AG04449 (cell line): ENCODE data around the gene MGA.

Experiments used
- CTCF ChIA-PET: fragments of 350-600 bp; formaldehyde crosslinking; extraction: SDS; loops from one replicate; lab custom pipeline; 2021; ENCODE audit warnings: antibody characterized with exemption; lab: Yijun Ruan, JAX
- POLR2A ChIA-PET: fragments of 400-600, 350-600 bp; formaldehyde crosslinking; extraction: SDS; loops from one replicate; lab custom pipeline; 2020; ENCODE audit warnings: antibody characterized with exemption, inconsistent platforms; lab: Yijun Ruan, JAX
- DNase-seq: peaks from one replicate; pipeline ENCODE4 v3.0.0-alpha.2; 2010; ENCODE audit warnings: low read depth, low spot score
- H3K4me3 ChIP-seq: 2 replicates; pipeline ENCODE4 v1.5.1; 2011; ENCODE audit warnings: low read depth, mild to moderate bottlenecking, control low read depth, low read length
- TF ChIP-seq, protein P1 (sequence below): IDR thresholded peaks from one replicate; pipeline ENCODE4 v1.5.1; 2011; ENCODE audit warnings: mild to moderate bottlenecking, moderate library complexity, low read length, control low read depth, inconsistent platforms; ENCODE audit not compliant: insufficient read depth; ENCODE audit errors: missing control alignments

The MGA gene

GRCh38 chr15:41660235-41661077, at the start of gene MGA:
Gene MGA, plus strand, starts transcription at chr15:41660405.
- DNase-seq, result peak; percentile 54
- TF ChIP-seq, protein P1, sequence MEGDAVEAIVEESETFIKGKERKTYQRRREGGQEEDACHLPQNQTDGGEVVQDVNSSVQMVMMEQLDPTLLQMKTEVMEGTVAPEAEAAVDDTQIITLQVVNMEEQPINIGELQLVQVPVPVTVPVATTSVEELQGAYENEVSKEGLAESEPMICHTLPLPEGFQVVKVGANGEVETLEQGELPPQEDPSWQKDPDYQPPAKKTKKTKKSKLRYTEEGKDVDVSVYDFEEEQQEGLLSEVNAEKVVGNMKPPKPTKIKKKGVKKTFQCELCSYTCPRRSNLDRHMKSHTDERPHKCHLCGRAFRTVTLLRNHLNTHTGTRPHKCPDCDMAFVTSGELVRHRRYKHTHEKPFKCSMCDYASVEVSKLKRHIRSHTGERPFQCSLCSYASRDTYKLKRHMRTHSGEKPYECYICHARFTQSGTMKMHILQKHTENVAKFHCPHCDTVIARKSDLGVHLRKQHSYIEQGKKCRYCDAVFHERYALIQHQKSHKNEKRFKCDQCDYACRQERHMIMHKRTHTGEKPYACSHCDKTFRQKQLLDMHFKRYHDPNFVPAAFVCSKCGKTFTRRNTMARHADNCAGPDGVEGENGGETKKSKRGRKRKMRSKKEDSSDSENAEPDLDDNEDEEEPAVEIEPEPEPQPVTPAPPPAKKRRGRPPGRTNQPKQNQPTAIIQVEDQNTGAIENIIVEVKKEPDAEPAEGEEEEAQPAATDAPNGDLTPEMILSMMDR, result no peak
- ChIA-PET POLR2A (interaction anchor here (0.9 to 1.2 kb wide), 2 partner anchors 13 to 53 kb away, joined by 3 read pairs; no protein-coding TSS in a partner anchor), CTCF (interaction anchor here (0.8 to 1.5 kb wide), 7 partner anchors 14 to 151 kb away, joined by 3 to 4 read pairs (median 3); no protein-coding TSS in a partner anchor)
- peak within 1 kb of the TSS; percentile 76 for H3K4me3 ChIP-seq

DNA sequence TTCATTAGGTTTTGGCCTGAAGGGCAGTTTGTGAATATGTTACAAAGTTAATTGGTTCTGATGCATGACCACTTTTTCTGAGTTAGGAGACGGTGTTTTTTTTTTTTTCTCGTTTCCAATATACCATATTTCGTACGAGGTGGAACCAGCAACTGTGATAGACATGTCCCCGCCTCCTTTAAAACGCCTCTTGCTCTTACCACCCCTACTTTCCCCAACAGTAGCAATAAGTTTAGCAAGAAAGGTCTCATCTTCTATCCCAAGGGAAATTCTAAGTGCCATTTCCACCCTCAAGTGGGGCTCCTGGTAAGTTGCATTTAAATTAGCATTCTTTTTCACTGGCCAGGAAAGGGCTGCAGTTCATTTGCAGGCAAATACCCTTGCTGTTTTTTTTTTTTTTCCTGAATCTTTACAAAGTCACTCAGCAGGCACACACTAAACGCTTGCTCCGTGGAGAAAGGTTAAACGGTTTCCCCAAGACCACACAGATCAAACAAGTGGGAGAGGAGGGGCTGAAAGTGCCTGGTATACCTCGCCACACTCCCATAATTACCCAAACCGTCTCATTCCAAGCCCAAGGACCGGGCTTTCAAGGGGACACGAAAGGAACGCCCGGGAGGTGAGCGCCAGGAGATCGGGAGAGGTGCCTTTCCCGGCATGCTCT, 39.5 kb upstream of the MGA start:
- peak overlapping the region; percentile 66 for H3K4me3 ChIP-seq
- DNase-seq, result no peak
- ChIA-PET POLR2A (interaction anchor here (1.4 kb wide), 1 partner anchor 17 kb away, joined by 5 read pairs; no protein-coding TSS in a partner anchor), CTCF (interaction anchor here (0.6 to 1.6 kb wide), 5 partner anchors 12 to 155 kb away, joined by 3 to 4 read pairs (median 3); no protein-coding TSS in a partner anchor)
- TF ChIP-seq, protein P1, result no peak

GRCh38 chr15:41621200-41622193, 38.7 kb upstream of the MGA start:
- no peak for DNase-seq
- H3K4me3 ChIP-seq, result peak overlapping the region; percentile 66
- TF ChIP-seq, protein P1, result no peak
- ChIA-PET POLR2A (interaction anchor here (0.6 to 1.4 kb wide), 2 partner anchors 18 to 49 kb away, joined by 4 to 5 read pairs; no protein-coding TSS in a partner anchor), CTCF (interaction anchor here (0.6 to 1.6 kb wide), 5 partner anchors 13 to 155 kb away, joined by 3 to 4 read pairs (median 3); no protein-coding TSS in a partner anchor)

DNA sequence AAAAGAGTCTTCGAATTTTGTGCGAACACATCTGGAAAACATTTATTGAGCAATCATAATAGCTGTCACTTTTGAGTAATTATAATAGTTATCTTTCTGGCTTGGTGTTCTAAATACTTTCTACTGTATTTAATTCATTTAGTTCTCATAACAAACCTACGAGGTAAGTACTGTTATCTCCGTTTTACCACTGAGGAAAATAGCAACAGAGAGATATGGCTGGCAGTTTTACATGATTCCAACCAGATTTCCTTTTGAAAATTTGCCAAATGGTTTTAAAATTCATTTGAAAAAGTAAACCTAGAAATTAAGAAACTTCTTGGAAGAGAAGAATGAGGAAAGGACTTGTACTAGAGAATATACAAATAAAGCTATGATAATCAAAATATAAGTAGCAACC, 37.3 kb upstream of the MGA start:
- ChIA-PET CTCF (no interaction called here), POLR2A (no interaction called here)
- no peak overlapping the region for H3K4me3 ChIP-seq
- TF ChIP-seq, protein P1, result no peak
- no peak for DNase-seq

DNA sequence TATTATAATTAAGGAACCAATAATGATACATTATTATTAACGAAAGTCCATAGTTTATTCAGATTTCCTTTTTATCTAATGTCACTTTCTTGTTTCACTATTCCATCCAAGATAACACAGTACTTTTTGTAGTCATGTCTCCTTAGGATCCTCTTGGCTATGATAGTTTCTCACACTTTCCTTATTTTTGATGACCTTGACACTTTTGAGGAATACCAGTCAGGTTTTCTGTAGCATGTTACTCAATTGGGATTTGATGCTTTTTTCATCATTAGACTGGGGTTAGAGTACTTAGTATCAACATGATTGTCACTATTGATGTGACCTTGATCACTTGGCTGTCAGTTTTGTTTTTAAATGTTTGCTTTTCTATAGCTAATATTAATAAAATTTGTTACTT, 33.0 kb upstream of the MGA start:
- ChIA-PET CTCF (interaction anchor here (1.0 to 1.4 kb wide), 3 partner anchors 22 to 146 kb away, joined by 3 read pairs; no protein-coding TSS in a partner anchor), POLR2A (no interaction called here)
- no peak for DNase-seq
- TF ChIP-seq, protein P1, result no peak
- no peak overlapping the region for H3K4me3 ChIP-seq
